Upper lobe of right lung (tissue), 1 donor: ENCODE results near the gene MOGAT2. TPM values are rescaled to one million over a fixed set of nuclear protein-coding genes. Genes with fewer than 3 reads are reported as not detected.

ENCODE experiments used
- ATAC-seq: fragments of 200-7000 bp; cut with Tn5 transposase; one replicate; pipeline ENCODE4 v1.9.1; 2020; ENCODE audit warnings: mild to moderate bottlenecking, moderate library complexity
- DNase-seq: peaks from one replicate; pipeline ENCODE4 v3.0.0-alpha.2; 2020
- H3K27ac ChIP-seq: fragments of 200-600 bp; one replicate; pipeline ENCODE4 v1.8.0; 2022
- H3K27me3 ChIP-seq: fragments of 200-600 bp; one replicate; pipeline ENCODE4 v1.8.0; 2022; ENCODE audit warnings: mild to moderate bottlenecking
- H3K36me3 ChIP-seq: fragments of 200-600 bp; one replicate; pipeline ENCODE4 v1.8.0; 2022
- H3K4me1 ChIP-seq: fragments of 200-600 bp; one replicate; pipeline ENCODE4 v1.8.0; 2022
- H3K4me3 ChIP-seq: fragments of 200-600 bp; one replicate; pipeline ENCODE4 v1.8.0; 2022; ENCODE audit warnings: mild to moderate bottlenecking
- H3K9me3 ChIP-seq: fragments of 200-600 bp; one replicate; pipeline ENCODE4 v1.8.0; 2022
- CTCF ChIP-seq: fragments of 200-600 bp; IDR thresholded peaks from one replicate; pipeline ENCODE4 v1.8.0; 2022; ENCODE audit warnings: antibody characterized with exemption
- intact Hi-C: fragments of 100-400 bp; cut with DNase I; formaldehyde crosslinking; loops from one replicate; pipeline ENCODE4 v1.11.0; 2022
- total RNA-seq: library from RNA; stranded (reverse); fragmentation: NEBNext Ultra II Directional; extraction: Animal tissue kit (Norgen Biotek cat#: 25700); gene quantifications from one replicate; pipeline ENCODE4 v1.2.1, GENCODE V29; 2021
- donor health status: DM: no; HTN: yes; CAD: no; lungs with severe emphysema.

The MOGAT2 gene
- total RNA-seq, 1 donor from 2014 or later = not detected

- DNase-seq (no peak), ATAC-seq (no peak)
- no peaks in the 10 kb centered on the region for H3K4me1 ChIP-seq
- no peaks in the 10 kb centered on the region for H3K27me3 ChIP-seq
- no peak overlapping the region for H3K27ac ChIP-seq
- intact Hi-C loops = no loop called here
- TF ChIP-seq CTCF = no peak
- H3K9me3 ChIP-seq = no peaks in the 10 kb centered on the region
- no peaks in the 10 kb centered on the region for H3K36me3 ChIP-seq
- H3K4me3 ChIP-seq = no peak overlapping the region
Observed at GRCh38 chr11:75760243-75760642, 42.6 kb downstream of the MOGAT2 start.

GRCh38 chr11:75760710-75761493 lies 43.3 kb downstream of the MOGAT2 start:
- no peak for TF ChIP-seq CTCF
- intact Hi-C loops = no loop called here
- H3K4me1 ChIP-seq = no peaks in the 10 kb centered on the region

DNA sequence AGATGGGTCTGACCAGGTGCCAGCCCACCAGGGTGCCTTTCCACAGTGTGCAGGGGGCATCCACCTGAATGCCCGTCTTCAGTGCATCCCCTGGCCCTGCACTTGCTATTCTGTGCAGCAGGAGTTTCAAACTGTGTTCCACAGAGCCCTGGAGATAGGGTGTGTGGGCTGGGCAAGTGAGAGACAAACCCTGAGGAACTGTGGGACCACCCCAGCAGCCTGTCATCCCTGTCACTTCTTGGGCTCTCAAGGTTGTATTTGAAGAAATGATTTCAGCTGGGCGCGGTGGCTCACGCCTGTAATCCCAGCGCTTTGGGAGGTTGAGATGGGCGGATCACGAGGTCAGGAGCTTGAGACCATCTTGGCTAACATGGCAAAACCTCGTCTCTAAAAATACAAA lies 44.5 kb downstream of the MOGAT2 start:
- intact Hi-C loops = no loop called here
- no peak overlapping the region for H3K27ac ChIP-seq
- DNase-seq = no peak
- H3K27me3 ChIP-seq = no peaks in the 10 kb centered on the region
- no peak overlapping the region for H3K4me3 ChIP-seq
- no peaks in the 10 kb centered on the region for H3K4me1 ChIP-seq
- no peaks in the 10 kb centered on the region for H3K9me3 ChIP-seq
- H3K36me3 ChIP-seq = no peaks in the 10 kb centered on the region
- TF ChIP-seq CTCF = no peak
- ATAC-seq = no peak

More at GRCh38 chr11:75760710-75761493, 43.3 kb downstream of the MOGAT2 start:
- H3K9me3 ChIP-seq = no peaks in the 10 kb centered on the region
- no peaks in the 10 kb centered on the region for H3K36me3 ChIP-seq
- H3K27me3 ChIP-seq = no peaks in the 10 kb centered on the region
- DNase-seq (no peak), ATAC-seq (no peak)
- H3K27ac ChIP-seq = no peak overlapping the region
- no peak overlapping the region for H3K4me3 ChIP-seq

DNA sequence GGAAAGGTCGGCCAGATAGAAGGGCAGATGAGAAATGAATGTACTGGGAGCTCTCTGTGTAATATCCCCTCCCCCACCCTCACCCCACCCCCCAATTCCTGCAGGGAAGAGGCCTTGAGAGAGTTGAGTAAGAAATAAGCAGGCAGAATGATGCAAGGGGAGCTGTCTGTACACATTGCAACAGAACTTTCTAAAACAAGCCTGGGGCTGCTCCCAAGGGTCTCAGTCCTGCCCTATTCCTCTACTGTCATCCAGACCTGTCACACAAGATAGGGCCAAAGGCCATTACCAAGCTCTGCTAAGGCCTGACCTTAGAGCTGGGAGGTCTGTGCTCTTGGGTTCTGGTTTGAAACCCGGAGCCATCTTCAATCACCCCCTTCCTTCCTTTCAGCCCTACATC lies 45.2 kb downstream of the MOGAT2 start:
- Histone ChIP-seq H3K27me3 (no peaks in the 10 kb centered on the region), H3K36me3 (no peaks in the 10 kb centered on the region), H3K4me1 (peaks cover under 1% of the 10 kb centered on the region), H3K27ac (no peak overlapping the region), H3K9me3 (no peaks in the 10 kb centered on the region), H3K4me3 (no peak overlapping the region)
- ATAC-seq (peak; percentile 67), DNase-seq (no peak)
- intact Hi-C loops = no loop called here
- no peak for TF ChIP-seq CTCF

- no peak overlapping the region for H3K27ac ChIP-seq
- TF ChIP-seq CTCF = no peak
- DNase-seq (no peak), ATAC-seq (no peak)
- H3K27me3 ChIP-seq = no peaks in the 10 kb centered on the region
- H3K4me3 ChIP-seq = no peak overlapping the region
- H3K36me3 ChIP-seq = no peaks in the 10 kb centered on the region
- peaks cover 8% of the 10 kb centered on the region for H3K4me1 ChIP-seq
- intact Hi-C loops = no loop called here
- H3K9me3 ChIP-seq = no peaks in the 10 kb centered on the region
Observed at GRCh38 chr11:75763846-75764245, 46.2 kb downstream of the MOGAT2 start.
